GM20000 (cell line): ENCODE measurements around the gene SLC39A7.

Source experiments
- DNase-seq: peaks from one replicate; pipeline ENCODE4 v3.0.0; 2012; ENCODE audit warnings: low spot score
- CTCF ChIP-seq: IDR thresholded peaks from 2 replicates; pipeline ENCODE4 v1.5.1; 2012; ENCODE audit warnings: mild to moderate bottlenecking, control low read depth; ENCODE audit errors: extremely low read depth, missing control alignments

The SLC39A7 gene

GRCh38 chr6:33249732-33250630 lies 49.3 kb downstream of the SLC39A7 start:
- peak; percentile 1 for DNase-seq

GRCh38 chr6:33250731-33251130 lies 50.1 kb downstream of the SLC39A7 start:
- TF ChIP-seq CTCF: no peak

More at GRCh38 chr6:33249732-33250630, 49.3 kb downstream of the SLC39A7 start:
- no peak for TF ChIP-seq CTCF

GRCh38 chr6:33251395-33252012 lies 50.8 kb downstream of the SLC39A7 start:
- TF ChIP-seq CTCF: no peak
- DNase-seq: no peak

More at GRCh38 chr6:33250731-33251130, 50.1 kb downstream of the SLC39A7 start:
- DNase-seq: no peak

- no peak for TF ChIP-seq CTCF
- DNase-seq: no peak
These were observed 52.1 kb downstream of the SLC39A7 start for GRCh38 chr6:33252759-33253158.
